Measurements from ENCODE around the gene KISS1. TPM values are rescaled to one million over a fixed set of nuclear protein-coding genes. Genes with fewer than 3 reads are reported as not detected.

Gene KISS1
- total RNA-seq, 6 donors from 2014 or later, result 0.91 to 6.5 TPM; not detected in 4

GRCh38 chr1:204141131-204141530 is 55.2 kb downstream of the KISS1 start:
- DNase-seq (no peak), ATAC-seq (ENCODE audit: low FRiP score in 2 of 2) (no peak)
- Histone ChIP-seq H3K27ac (no peak overlapping the region), H3K4me1 (no peaks in the 10 kb centered on the region), H3K27me3 (no peaks in the 10 kb centered on the region), H3K36me3 (peaks cover 0 to 7% (median 0%) of the 10 kb centered on the region in 4 donors), H3K4me3 (no peak overlapping the region), H3K9me3 (no peaks in the 10 kb centered on the region)
- 92 to 100% methylated on average over 3 of the region's 3 CpGs for WGBS, 2 donors
- TF ChIP-seq EP300 (IDR thresholded peaks at IDR 0.05) (no peak), POLR2AphosphoS5 (IDR thresholded peaks at IDR 0.05) (no peak), CTCF (IDR thresholded peaks at IDR 0.05) (no peak), POLR2A (IDR thresholded peaks at IDR 0.05) (no peak)

Other genes starting within 250 kb of the KISS1 start
- 10 to 100 TPM; 33.8 to 76.5 (median 63.9) TPM for gene SOX13, start 123.4 kb downstream of the KISS1 start, total RNA-seq
- 1 to 10 TPM in 5 of 6 donors, not detected in 1; 3.2 to 8.9 (median 6.0) TPM for gene ETNK2, start 44.4 kb downstream of the KISS1 start, total RNA-seq
- under 1 TPM in 3 of 6 donors, not detected in 3; 0.64 to 0.76 (median 0.66) TPM for gene REN, start 30.2 kb downstream of the KISS1 start, total RNA-seq
- 10 to 100 TPM in 3 of 6 donors, 1 to 10 TPM in 2, not detected in 1; 7.5 to 18.5 (median 10.1) TPM for gene GOLT1A, start 17.5 kb upstream of the KISS1 start, total RNA-seq
- gene PLEKHA6, start 163.4 kb upstream of the KISS1 start, total RNA-seq, result 1 to 10 TPM; 3.3 to 6.9 (median 4.9) TPM
- gene PPP1R15B, start 215.3 kb upstream of the KISS1 start, total RNA-seq, result 10 to 100 TPM; 30.4 to 67.8 (median 44.2) TPM